Measurements from ENCODE around the gene HOXD13. TPM values are rescaled to one million over a fixed set of nuclear protein-coding genes. Genes with fewer than 3 reads are reported as not detected.

Gene HOXD13
- total and polyA plus RNA-seq, 2 of the 8 experiments (the other 6 are each of a cell fraction or from before 2014, with no cell fraction given) = not detected

DNA sequence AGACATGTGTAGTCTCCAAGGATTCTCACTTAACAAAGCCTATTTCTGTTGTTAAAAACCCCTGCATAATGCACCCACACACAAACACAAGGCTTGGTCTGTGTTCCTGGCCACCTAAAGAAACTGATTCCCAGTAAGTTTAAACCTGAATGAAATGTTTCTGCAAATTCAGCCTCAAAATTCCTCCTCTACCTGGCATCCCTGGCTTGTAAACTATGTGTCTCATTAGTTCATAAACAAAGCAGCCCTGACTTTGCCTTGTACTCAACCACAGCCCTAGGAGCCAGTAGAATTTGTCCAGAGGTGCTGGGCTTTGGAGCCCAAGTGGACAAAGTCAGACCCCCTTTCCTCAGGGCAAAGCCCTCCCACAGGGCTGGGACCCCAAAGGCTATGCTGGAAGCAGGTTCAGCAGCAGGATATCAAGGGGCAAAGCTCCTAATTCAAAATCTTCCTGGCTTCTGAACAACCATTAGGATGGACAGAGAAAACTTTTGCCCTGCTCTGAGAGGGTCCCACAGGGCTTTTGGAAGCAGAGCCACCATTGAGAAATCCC lies 2.6 kb upstream of the HOXD13 start:
- Histone ChIP-seq H3K9ac (replicated peaks in 1 of 4; ENCODE audit: extremely low read depth in 1 of 4, low read depth in 3 of 4, low read length in 3 of 4) (no peak overlapping the region), H3K79me2 (ENCODE audit: control insufficient read depth in 1 of 2, insufficient read depth in 2 of 2, low read length in 2 of 2) (no peaks in the 10 kb centered on the region), H3K79me1 (ENCODE audit: low read depth, low read length) (no peaks in the 10 kb centered on the region), H4K8ac (ENCODE audit: extremely low read depth, insufficient read depth, low read length) (no peak overlapping the region), H2BK120ac (replicated peaks; ENCODE audit: low read depth, low read length) (no peak overlapping the region), H4K5ac (ENCODE audit: insufficient read length, low read depth, low read length) (no peak overlapping the region), H2AFZ (ENCODE audit: low read length) (no peak overlapping the region), H3K56ac (replicated peaks; ENCODE audit: insufficient read length, low read depth, low read length) (no peak overlapping the region), H2BK15ac (ENCODE audit: low read length) (0 out of 2 replicates have a peak overlapping the region, but pooled peaks have one; percentile 49), H3K23me2 (ENCODE audit: low read depth, low read length) (peaks cover 2% of the 10 kb centered on the region; the same call in 1 of the 2 replicates), H4K20me1 (replicated peaks in 1 of 2; ENCODE audit: control insufficient read depth in 1 of 2, insufficient read depth in 2 of 2, low read length in 2 of 2) (peaks cover 19 to 37% of the 10 kb centered on the region in 2 experiments), H3K27ac (ENCODE audit: low read depth, low read length) (no peak overlapping the region), H3K23ac (ENCODE audit: insufficient read length) (no peak overlapping the region), H2BK20ac (ENCODE audit: low read length) (no peak overlapping the region), H3K4me1 (replicated peaks in 1 of 4; ENCODE audit: control insufficient read depth in 3 of 4, insufficient read depth in 4 of 4, low read length in 3 of 4) (peaks cover 0 to 12% (median 10%) of the 10 kb centered on the region in 4 experiments; a peak in 6 of 7 replicates), H3K4me2 (ENCODE audit: insufficient read depth in 1 of 2, low read depth in 2 of 2, low read length in 2 of 2) (no peak overlapping the region), H2BK5ac (ENCODE audit: low read depth, low read length) (no peak overlapping the region), H3K27me3 (replicated peaks in 1 of 4; ENCODE audit: control insufficient read depth in 3 of 4, extremely low read depth in 1 of 4, insufficient read depth in 3 of 4, low read length in 3 of 4) (peaks cover 93 to 100% (median 99%) of the 10 kb centered on the region in 4 experiments), H2BK12ac (ENCODE audit: low read depth, low read length) (peak overlapping the region; percentile 55; the same call in 1 of the 2 replicates), H3K9me3 (ENCODE audit: insufficient read depth in 2 of 2, low read depth in 1 of 2, low read length in 1 of 2) (no peaks in the 10 kb centered on the region; a peak in 1 of 4 replicates), H3K4ac (replicated peaks; ENCODE audit: insufficient read length, low read depth, low read length) (no peak overlapping the region), H3K4me3 (ENCODE audit: extremely low read depth in 1 of 4, insufficient read depth in 2 of 4, low read depth in 3 of 4, low read length in 4 of 4) (no peak overlapping the region), H2AK5ac (ENCODE audit: low read depth, low read length) (no peak overlapping the region), H3K36me3 (ENCODE audit: control insufficient read depth in 2 of 4, insufficient read depth in 4 of 4, low read length in 3 of 4) (peaks cover 0 to 5% (median 0%) of the 10 kb centered on the region in 4 experiments; a peak in 1 of 8 replicates), H4K91ac (replicated peaks; ENCODE audit: insufficient read length, low read length) (no peak overlapping the region), H3K14ac (ENCODE audit: insufficient read length) (no peak overlapping the region), H3K18ac (ENCODE audit: extremely low read depth, low read length) (no peak overlapping the region)
- FAIRE-seq = no peak
- POLR2A ChIA-PET (ENCODE audit: partially characterized antibody) = no interaction called here
- peak in 1 of 2 experiments; percentile 40 for DNase-seq (ENCODE audit: low read depth in 1 of 2, low spot score in 2 of 2)
- CTCF ChIA-PET (ENCODE audit: partially characterized antibody) = interaction anchor here (1.0 to 2.7 kb wide), 4 partner anchors 10 to 400 kb away, joined by 3 to 13 read pairs (median 8); no protein-coding TSS in a partner anchor
- TF ChIP-seq SRF (IDR thresholded peaks at IDR 0.05; ENCODE audit: low read depth, low read length) (no peak), USF2 (IDR thresholded peaks at IDR 0.05; ENCODE audit: low read length) (no peak), ZNF274 (IDR thresholded peaks at IDR 0.05; ENCODE audit: borderline replicate concordance, extremely low read depth, low read length) (no peak), TAF1 (IDR thresholded peaks at IDR 0.05; ENCODE audit: low read depth, low read length) (no peak), BRCA1 (IDR thresholded peaks at IDR 0.05; ENCODE audit: low read depth, low read length) (no peak), RAD21 (IDR thresholded peaks at IDR 0.05 in 1 of 2, conservative IDR thresholded peaks at IDR 0.05 in 1 of 2; ENCODE audit: low read depth in 2 of 2, low read length in 2 of 2) (no peak), SAP30 (IDR thresholded peaks at IDR 0.05; ENCODE audit: insufficient read depth, insufficient replicate concordance, low read length) (no peak), SIRT6 (IDR thresholded peaks at IDR 0.05; ENCODE audit: low read length) (no peak), TEAD4 (IDR thresholded peaks at IDR 0.05; ENCODE audit: low read depth, low read length) (no peak), NANOG (IDR thresholded peaks at IDR 0.05; ENCODE audit: insufficient read depth, low read depth, low read length, poor library complexity, severe bottlenecking) (no peak), RNF2 (IDR thresholded peaks at IDR 0.05; ENCODE audit: borderline replicate concordance, low read depth, low read length, missing control alignments, poor library complexity, severe bottlenecking) (peak; percentile 89)
- TF ChIP-seq, protein P1, sequence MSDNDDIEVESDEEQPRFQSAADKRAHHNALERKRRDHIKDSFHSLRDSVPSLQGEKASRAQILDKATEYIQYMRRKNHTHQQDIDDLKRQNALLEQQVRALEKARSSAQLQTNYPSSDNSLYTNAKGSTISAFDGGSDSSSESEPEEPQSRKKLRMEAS (IDR thresholded peaks at IDR 0.05) = no peak

Data from H1 (cell line).